ENCODE measurements around the gene LCN15.
"Not testable (repeated sequence)": the region's sequence is repeated elsewhere in the genome, so short reads cannot be mapped to it uniquely, and the experiment has no call there.

The LCN15 gene

DNA sequence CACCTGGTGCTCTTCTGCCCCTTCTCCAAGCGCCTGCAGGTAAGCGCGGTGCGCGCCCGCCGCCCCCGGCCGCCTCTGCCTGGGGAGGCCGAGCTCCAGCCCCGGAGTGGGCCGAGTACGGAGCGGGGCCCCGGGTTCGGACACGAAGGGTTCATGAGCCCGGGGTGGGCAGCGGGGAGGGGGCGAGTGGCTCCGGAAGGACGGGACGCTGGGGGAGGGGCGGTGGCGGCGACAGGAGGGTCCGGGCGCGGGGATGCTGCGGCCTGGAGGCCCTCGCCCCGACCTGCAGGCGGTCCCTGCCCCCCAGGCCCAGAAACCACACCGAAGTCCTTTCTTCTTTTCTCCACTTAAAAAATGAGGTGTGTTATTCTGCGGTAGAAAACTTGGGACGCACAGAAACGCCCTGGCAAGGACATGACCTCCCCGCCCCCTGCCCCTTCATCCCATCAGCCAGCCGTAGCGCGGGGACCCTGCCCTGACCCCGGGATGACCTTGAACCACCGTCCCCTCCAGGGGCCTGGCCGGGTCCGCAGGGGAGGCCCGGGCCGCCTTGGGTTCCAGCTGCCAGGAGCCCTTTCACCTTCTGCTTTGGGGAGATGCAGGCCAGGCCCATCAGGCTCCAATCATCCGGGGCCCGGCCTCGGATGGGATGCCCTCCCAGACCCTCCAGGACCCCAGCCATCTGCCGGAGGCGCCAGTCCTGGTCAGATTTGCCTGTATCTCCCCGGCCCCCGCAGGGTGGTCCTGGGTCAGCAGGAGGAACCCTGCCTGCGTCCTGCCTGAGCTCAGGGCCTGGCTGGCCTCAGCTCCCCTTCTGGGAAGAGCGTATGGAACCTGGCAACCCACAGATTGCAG is 51.4 kb downstream of the LCN15 start:
- in situ Hi-C loops (cut with HindIII; ENCODE audit: low pct_unique_long_range_greater_than_20kb, low sequenced_read_pairs): no loop called here
- no peak for TF ChIP-seq JUND (IDR thresholded peaks at IDR 0.05; ENCODE audit: low read depth)
- DNase-seq (ENCODE audit: low read depth in 1 of 2, low spot score in 1 of 2): no peak

DNA sequence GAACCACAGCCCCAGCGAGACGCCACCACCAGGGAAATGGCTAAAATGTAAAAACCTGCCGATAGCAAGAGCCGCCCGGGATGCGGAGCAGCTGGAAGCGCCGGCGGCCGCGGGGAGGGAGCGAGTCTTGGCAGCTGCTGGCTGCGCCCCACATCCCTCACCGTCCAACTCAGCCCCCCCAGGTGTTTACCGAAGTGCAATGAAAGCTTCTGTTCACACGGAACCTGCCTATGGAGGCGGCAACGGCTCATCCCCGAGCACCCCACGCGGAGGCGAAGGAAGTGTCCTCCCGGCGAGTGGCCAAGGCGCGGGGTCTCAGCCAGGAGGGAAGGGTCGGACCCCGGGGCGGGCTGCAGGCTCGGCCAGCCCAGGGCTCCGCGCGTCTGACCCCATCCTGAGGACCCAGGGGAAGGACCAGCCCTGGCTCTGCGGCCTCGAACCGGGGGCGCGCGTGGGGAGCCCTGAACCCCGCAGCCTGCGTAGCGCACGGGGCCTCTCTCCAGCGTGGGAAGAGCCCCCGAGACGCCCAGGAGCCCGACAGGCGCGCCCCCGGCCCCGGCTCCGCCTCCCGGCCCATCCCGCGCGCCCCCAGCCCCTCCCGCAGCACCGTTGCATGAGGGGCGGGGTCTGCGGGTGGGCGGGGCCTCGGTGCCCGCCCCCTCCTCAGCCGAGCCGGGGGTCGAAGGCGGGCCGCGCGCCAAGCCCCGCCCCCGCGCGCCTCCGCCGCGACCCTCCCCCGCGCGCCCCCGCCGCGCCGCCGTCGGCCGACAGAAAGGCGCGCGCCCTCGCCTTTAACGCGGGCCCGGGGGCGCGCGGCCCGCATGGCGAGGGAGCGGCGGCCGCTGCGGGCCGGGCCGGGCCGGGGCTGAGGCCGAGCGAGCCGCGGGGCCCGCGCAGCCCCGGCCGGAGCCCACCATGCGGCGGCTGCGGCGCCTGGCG is 52.3 kb downstream of the LCN15 start, which contains the start of gene DIPK1B:
DIPK1B (plus strand) TSS at position 822 of the 939 bp plus-strand sequence; CDS start at position 916, 94 bp downstream.
- peak in 1 of 2 experiments; percentile 61 for DNase-seq (ENCODE audit: low read depth in 1 of 2, low spot score in 1 of 2)
- in situ Hi-C loops (cut with HindIII; ENCODE audit: low pct_unique_long_range_greater_than_20kb, low sequenced_read_pairs): no loop called here
- TF ChIP-seq JUND (IDR thresholded peaks at IDR 0.05; ENCODE audit: low read depth): no peak

DNA sequence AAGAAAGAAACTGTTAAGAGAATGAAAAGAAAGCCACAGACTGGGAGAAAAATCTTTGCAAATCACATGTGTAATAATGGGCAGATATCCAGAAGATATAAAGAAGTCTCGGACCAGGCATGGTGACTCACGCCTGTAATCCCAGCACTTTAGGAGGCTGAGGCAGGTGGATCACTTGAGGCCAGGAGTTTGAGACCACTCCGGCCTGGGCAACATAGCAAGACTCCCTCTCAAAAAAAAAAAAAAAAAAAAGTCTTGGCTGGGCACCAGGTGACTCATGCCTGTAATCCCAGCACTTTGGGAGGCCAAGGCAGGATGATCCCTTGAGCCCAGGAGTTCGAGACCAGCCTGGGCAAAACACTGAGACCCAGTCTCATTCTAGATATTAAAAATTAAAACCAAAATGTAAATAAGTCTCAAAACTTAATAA is 53.1 kb downstream of the LCN15 start:
- DNase-seq (ENCODE audit: low read depth in 1 of 2, low spot score in 1 of 2); in situ Hi-C loops (cut with HindIII; ENCODE audit: low pct_unique_long_range_greater_than_20kb, low sequenced_read_pairs): not testable (repeated sequence)

DNA sequence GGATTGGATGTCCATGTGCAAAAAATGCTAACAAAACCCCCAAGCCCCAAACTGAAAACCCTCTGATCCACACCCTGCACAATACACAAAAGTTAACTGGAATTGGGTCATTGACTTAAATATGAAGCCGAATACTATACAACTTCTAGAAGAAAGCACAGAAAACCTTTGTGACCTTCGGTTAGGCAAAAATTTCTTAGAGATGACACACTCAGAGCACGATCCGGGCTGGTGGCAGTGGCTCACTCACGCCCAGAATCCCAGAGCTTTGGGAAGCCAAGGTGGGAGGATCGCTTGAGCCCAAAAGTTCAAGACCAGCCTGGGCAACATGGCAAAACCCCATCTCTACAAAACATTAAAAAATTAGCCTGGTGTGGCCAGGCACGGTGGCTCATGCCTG is 53.8 kb downstream of the LCN15 start:
- in situ Hi-C loops (cut with HindIII; ENCODE audit: low pct_unique_long_range_greater_than_20kb, low sequenced_read_pairs): no loop called here
- no peak for TF ChIP-seq JUND (IDR thresholded peaks at IDR 0.05; ENCODE audit: low read depth)
- DNase-seq (ENCODE audit: low read depth in 1 of 2, low spot score in 1 of 2): no peak

Measured in T47D (cell line).